A549 (cell line): Measurements from ENCODE around the gene RGS16.

Experiments
- TF ChIP-seq, protein P1 (sequence below): fragments of >200 bp; sonication (Bioruptor Twin); formaldehyde crosslinking; IDR thresholded peaks from 3 replicates; pipeline ENCODE4 v1.5.1; 2016
- TF ChIP-seq, protein P2 (sequence below): fragments of 450-650 bp; IDR thresholded peaks from 2 replicates; pipeline ENCODE4 v1.6.1; 2014; ENCODE audit warnings: antibody characterized with exemption

DNA sequence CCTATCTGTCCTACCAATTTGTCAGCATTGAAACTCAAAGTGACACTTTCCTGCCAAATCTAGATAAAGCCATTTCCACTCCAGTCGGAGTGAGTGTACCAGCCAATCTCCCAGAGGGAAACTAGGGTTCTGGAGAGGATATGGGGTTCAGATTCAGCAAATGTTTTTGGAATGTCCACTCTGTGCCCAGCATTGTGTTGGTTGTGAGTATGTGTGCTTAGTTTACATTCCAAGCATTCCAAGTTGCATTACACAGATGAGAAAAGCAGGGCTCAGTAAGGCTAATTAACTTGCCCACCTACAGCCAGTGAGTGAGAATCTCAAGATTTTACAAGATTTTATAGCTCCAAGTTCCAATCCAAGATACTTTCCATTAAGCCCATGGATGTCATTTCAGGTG, 26.4 kb upstream of the RGS16 start:
- TF ChIP-seq, protein P1, sequence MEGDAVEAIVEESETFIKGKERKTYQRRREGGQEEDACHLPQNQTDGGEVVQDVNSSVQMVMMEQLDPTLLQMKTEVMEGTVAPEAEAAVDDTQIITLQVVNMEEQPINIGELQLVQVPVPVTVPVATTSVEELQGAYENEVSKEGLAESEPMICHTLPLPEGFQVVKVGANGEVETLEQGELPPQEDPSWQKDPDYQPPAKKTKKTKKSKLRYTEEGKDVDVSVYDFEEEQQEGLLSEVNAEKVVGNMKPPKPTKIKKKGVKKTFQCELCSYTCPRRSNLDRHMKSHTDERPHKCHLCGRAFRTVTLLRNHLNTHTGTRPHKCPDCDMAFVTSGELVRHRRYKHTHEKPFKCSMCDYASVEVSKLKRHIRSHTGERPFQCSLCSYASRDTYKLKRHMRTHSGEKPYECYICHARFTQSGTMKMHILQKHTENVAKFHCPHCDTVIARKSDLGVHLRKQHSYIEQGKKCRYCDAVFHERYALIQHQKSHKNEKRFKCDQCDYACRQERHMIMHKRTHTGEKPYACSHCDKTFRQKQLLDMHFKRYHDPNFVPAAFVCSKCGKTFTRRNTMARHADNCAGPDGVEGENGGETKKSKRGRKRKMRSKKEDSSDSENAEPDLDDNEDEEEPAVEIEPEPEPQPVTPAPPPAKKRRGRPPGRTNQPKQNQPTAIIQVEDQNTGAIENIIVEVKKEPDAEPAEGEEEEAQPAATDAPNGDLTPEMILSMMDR: no peak
- TF ChIP-seq, protein P2, sequence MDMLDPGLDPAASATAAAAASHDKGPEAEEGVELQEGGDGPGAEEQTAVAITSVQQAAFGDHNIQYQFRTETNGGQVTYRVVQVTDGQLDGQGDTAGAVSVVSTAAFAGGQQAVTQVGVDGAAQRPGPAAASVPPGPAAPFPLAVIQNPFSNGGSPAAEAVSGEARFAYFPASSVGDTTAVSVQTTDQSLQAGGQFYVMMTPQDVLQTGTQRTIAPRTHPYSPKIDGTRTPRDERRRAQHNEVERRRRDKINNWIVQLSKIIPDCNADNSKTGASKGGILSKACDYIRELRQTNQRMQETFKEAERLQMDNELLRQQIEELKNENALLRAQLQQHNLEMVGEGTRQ: no peak
